ENCODE data around the gene MICAL3. TPM values are rescaled to one million over a fixed set of nuclear protein-coding genes. Genes with fewer than 3 reads are reported as not detected.
A peak's percentile ranks its signal among the peaks of the same experiment; 100 is the strongest.
"Not testable (repeated sequence)": the region's sequence is repeated elsewhere in the genome, so short reads cannot be mapped to it uniquely, and the experiment has no call there.

MICAL3 gene
- total and polyA plus RNA-seq, 5 donors: 30.4 to 105 (median 72.5) TPM

GRCh38 chr22:17998913-17999312 is 25.4 kb downstream of the MICAL3 start:
- no peak for ATAC-seq
- intact Hi-C loops (cut with DNase I): no loop called here
- no peak overlapping the region for H3K4me3 ChIP-seq (ENCODE audit: low read length)
- no peak for DNase-seq
- 91% methylated on average over 6 of the region's 6 CpGs for WGBS
- peaks cover 7% of the 10 kb centered on the region for H3K4me1 ChIP-seq (ENCODE audit: control insufficient read depth, insufficient read depth, low read length)
- H3K27ac ChIP-seq (ENCODE audit: low read length): no peak overlapping the region
- H3K27me3 ChIP-seq (ENCODE audit: control insufficient read depth, insufficient read depth): no peaks in the 10 kb centered on the region
- H3K9me3 ChIP-seq (ENCODE audit: control insufficient read depth, low read length): no peaks in the 10 kb centered on the region

GRCh38 chr22:17997456-17997855 is 26.9 kb downstream of the MICAL3 start:
- H3K27me3 ChIP-seq (ENCODE audit: control insufficient read depth, insufficient read depth): no peaks in the 10 kb centered on the region
- H3K4me3 ChIP-seq (ENCODE audit: low read length): no peak overlapping the region
- WGBS: 67% methylated on average over 5 of the region's 5 CpGs
- H3K27ac ChIP-seq (ENCODE audit: low read length): no peak overlapping the region
- ATAC-seq: no peak
- intact Hi-C loops (cut with DNase I): no loop called here
- no peak for DNase-seq
- peaks cover 10% of the 10 kb centered on the region for H3K4me1 ChIP-seq (ENCODE audit: control insufficient read depth, insufficient read depth, low read length)
- H3K9me3 ChIP-seq (ENCODE audit: control insufficient read depth, low read length): no peaks in the 10 kb centered on the region

- H3K4me3 ChIP-seq (ENCODE audit: low read length); H3K27me3 ChIP-seq (ENCODE audit: control insufficient read depth, insufficient read depth); intact Hi-C loops (cut with DNase I); H3K9me3 ChIP-seq (ENCODE audit: control insufficient read depth, low read length); ATAC-seq; H3K27ac ChIP-seq (ENCODE audit: low read length); DNase-seq: not testable (repeated sequence)
- H3K4me1 ChIP-seq (ENCODE audit: control insufficient read depth, insufficient read depth, low read length): peaks cover 16% of the 10 kb centered on the region
- WGBS: 94% methylated on average over 6 of the region's 6 CpGs
Measured at GRCh38 chr22:17995256-17995655, 29.1 kb downstream of the MICAL3 start.

- peak in 1 of 2 donors; percentile 5 for ATAC-seq
- Histone ChIP-seq H3K27me3 (ENCODE audit: control insufficient read depth, insufficient read depth) (no peaks in the 10 kb centered on the region), H3K4me1 (ENCODE audit: control insufficient read depth, insufficient read depth, low read length) (peaks cover 14% of the 10 kb centered on the region), H3K9me3 (ENCODE audit: control insufficient read depth, low read length) (no peaks in the 10 kb centered on the region), H3K27ac (ENCODE audit: low read length) (no peak overlapping the region), H3K4me3 (ENCODE audit: low read length) (no peak overlapping the region)
- DNase-seq: no peak
- intact Hi-C loops (cut with DNase I): no loop called here
- WGBS: 81% methylated on average over 10 of the region's 10 CpGs
Measured at GRCh38 chr22:17994424-17995108, 29.8 kb downstream of the MICAL3 start.

GRCh38 chr22:17992976-17993375 is 31.4 kb downstream of the MICAL3 start:
- H3K27me3 ChIP-seq (ENCODE audit: control insufficient read depth, insufficient read depth); H3K9me3 ChIP-seq (ENCODE audit: control insufficient read depth, low read length); H3K4me3 ChIP-seq (ENCODE audit: low read length); H3K27ac ChIP-seq (ENCODE audit: low read length); intact Hi-C loops (cut with DNase I); DNase-seq: not testable (repeated sequence)
- H3K4me1 ChIP-seq (ENCODE audit: control insufficient read depth, insufficient read depth, low read length): peaks cover 22% of the 10 kb centered on the region
- peak in 1 of 2 donors; percentile 48 for ATAC-seq
- WGBS: 65% methylated on average over 2 of the region's 2 CpGs

GRCh38 chr22:17991992-17992391 is 32.4 kb downstream of the MICAL3 start:
- H3K27ac ChIP-seq (ENCODE audit: low read length); H3K9me3 ChIP-seq (ENCODE audit: control insufficient read depth, low read length); H3K4me3 ChIP-seq (ENCODE audit: low read length); DNase-seq; intact Hi-C loops (cut with DNase I); H3K27me3 ChIP-seq (ENCODE audit: control insufficient read depth, insufficient read depth): not testable (repeated sequence)
- peaks cover 23% of the 10 kb centered on the region for H3K4me1 ChIP-seq (ENCODE audit: control insufficient read depth, insufficient read depth, low read length)
- WGBS: 61% methylated on average over 4 of the region's 4 CpGs
- ATAC-seq: peak; percentile 12 to 30

- peaks cover 23% of the 10 kb centered on the region for H3K4me1 ChIP-seq (ENCODE audit: control insufficient read depth, insufficient read depth, low read length)
Measured at GRCh38 chr22:17990942-17991341, 33.4 kb downstream of the MICAL3 start.

GRCh38 chr22:17990147-17990546 is 34.2 kb downstream of the MICAL3 start:
- DNase-seq (no peak), ATAC-seq (no peak)
- no peak overlapping the region for H3K27ac ChIP-seq (ENCODE audit: low read length)
- intact Hi-C loops (cut with DNase I): no loop called here
- WGBS: 72% methylated on average over 6 of the region's 6 CpGs
- H3K27me3 ChIP-seq (ENCODE audit: control insufficient read depth, insufficient read depth): no peaks in the 10 kb centered on the region
- H3K4me1 ChIP-seq (ENCODE audit: control insufficient read depth, insufficient read depth, low read length): peaks cover 23% of the 10 kb centered on the region
- H3K4me3 ChIP-seq (ENCODE audit: low read length): no peak overlapping the region
- H3K9me3 ChIP-seq (ENCODE audit: control insufficient read depth, low read length): no peaks in the 10 kb centered on the region

More at GRCh38 chr22:17990942-17991341, 33.4 kb downstream of the MICAL3 start:
- Histone ChIP-seq H3K27ac (ENCODE audit: low read length) (no peak overlapping the region), H3K4me3 (ENCODE audit: low read length) (no peak overlapping the region), H3K27me3 (ENCODE audit: control insufficient read depth, insufficient read depth) (no peaks in the 10 kb centered on the region), H3K9me3 (ENCODE audit: control insufficient read depth, low read length) (no peaks in the 10 kb centered on the region)
- WGBS: 78% methylated on average over 8 of the region's 8 CpGs
- peak in 1 of 2 donors; percentile 6 for ATAC-seq
- no peak for DNase-seq
- intact Hi-C loops (cut with DNase I): no loop called here

- H3K4me1 ChIP-seq (ENCODE audit: control insufficient read depth, insufficient read depth, low read length): peaks cover 22% of the 10 kb centered on the region
- H3K27me3 ChIP-seq (ENCODE audit: control insufficient read depth, insufficient read depth): no peaks in the 10 kb centered on the region
- H3K4me3 ChIP-seq (ENCODE audit: low read length): no peak overlapping the region
- 84% methylated on average over 16 of the region's 16 CpGs for WGBS
- DNase-seq (peak in 1 of 3 donors; percentile 21), ATAC-seq (peak in 1 of 2 donors; percentile 59)
- no peaks in the 10 kb centered on the region for H3K9me3 ChIP-seq (ENCODE audit: control insufficient read depth, low read length)
- H3K27ac ChIP-seq (ENCODE audit: low read length): no peak overlapping the region
- intact Hi-C loops (cut with DNase I): no loop called here
Measured at GRCh38 chr22:17988800-17989513, 35.4 kb downstream of the MICAL3 start.

- Histone ChIP-seq H3K4me3 (ENCODE audit: low read length) (no peak overlapping the region), H3K27ac (ENCODE audit: low read length) (no peak overlapping the region), H3K27me3 (ENCODE audit: control insufficient read depth, insufficient read depth) (no peaks in the 10 kb centered on the region), H3K4me1 (ENCODE audit: control insufficient read depth, insufficient read depth, low read length) (peaks cover 18% of the 10 kb centered on the region), H3K9me3 (ENCODE audit: control insufficient read depth, low read length) (no peaks in the 10 kb centered on the region)
- ATAC-seq (no peak), DNase-seq (peak in 1 of 3 donors; percentile 9)
- 93% methylated on average over 5 of the region's 5 CpGs for WGBS
- intact Hi-C loops (cut with DNase I): no loop called here
Measured at GRCh38 chr22:17985606-17986005, 38.8 kb downstream of the MICAL3 start.

GRCh38 chr22:17985071-17985470 is 39.3 kb downstream of the MICAL3 start:
- H3K27ac ChIP-seq (ENCODE audit: low read length); H3K27me3 ChIP-seq (ENCODE audit: control insufficient read depth, insufficient read depth); intact Hi-C loops (cut with DNase I); H3K4me3 ChIP-seq (ENCODE audit: low read length); H3K9me3 ChIP-seq (ENCODE audit: control insufficient read depth, low read length); ATAC-seq: not testable (repeated sequence)
- peaks cover 20% of the 10 kb centered on the region for H3K4me1 ChIP-seq (ENCODE audit: control insufficient read depth, insufficient read depth, low read length)
- DNase-seq: peak in 1 of 3 donors; percentile 30
- 55% methylated on average over 11 of the region's 11 CpGs for WGBS

Measured in right cardiac atrium (tissue), 5 donors.